NCI-H2196 treated with DMSO at 0.1 percent for 48 hours (cell line): ENCODE data around the gene TMEM150A.
"Not testable (repeated sequence)": the region's sequence is repeated elsewhere in the genome, so short reads cannot be mapped to it uniquely, and the experiment has no call there.

Experiments used
- DNase-seq: peaks from one replicate; lab custom pipeline; 2025; ENCODE audit not compliant: unreplicated experiment; lab: John Stamatoyannopoulos, UW

The TMEM150A gene

DNA sequence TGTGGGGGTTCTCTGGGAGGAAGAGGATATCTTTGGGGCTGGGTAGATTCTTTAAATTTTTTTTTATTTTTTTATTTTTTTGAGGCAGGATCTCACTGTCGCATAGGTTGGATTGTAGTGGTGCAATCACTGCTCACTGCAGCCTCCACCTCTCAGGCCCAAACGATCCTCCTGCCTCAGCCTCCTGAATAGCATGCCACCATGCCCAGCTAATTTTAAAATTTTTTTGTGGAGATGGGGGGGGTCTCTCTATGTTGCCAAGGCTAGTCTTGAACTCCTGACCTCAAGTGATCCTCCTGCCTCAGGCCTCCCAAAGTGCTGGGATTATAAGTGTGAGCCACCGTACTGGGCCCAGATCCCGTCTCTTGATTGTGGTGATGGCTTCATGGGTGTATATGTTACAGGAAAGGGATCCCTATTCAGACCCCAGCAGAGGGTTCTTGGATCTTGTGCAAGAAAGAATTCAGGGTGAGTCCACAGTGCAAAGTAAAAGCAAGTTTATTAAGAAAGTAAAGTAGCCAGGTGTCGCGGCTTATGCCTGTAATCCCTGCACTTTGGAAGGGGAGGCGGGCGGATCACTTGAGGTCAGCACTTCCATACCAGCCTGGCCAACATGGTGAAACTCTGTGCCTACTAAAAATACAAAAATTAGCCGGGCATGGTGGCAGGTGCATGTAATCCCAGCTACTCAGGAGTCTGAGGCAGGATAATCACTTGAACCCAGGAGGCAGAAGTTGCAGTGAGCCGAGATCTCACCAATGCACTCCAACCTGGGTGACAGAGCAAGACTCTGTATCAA, 11.4 kb upstream of the TMEM150A start:
- DNase-seq: no peak

DNA sequence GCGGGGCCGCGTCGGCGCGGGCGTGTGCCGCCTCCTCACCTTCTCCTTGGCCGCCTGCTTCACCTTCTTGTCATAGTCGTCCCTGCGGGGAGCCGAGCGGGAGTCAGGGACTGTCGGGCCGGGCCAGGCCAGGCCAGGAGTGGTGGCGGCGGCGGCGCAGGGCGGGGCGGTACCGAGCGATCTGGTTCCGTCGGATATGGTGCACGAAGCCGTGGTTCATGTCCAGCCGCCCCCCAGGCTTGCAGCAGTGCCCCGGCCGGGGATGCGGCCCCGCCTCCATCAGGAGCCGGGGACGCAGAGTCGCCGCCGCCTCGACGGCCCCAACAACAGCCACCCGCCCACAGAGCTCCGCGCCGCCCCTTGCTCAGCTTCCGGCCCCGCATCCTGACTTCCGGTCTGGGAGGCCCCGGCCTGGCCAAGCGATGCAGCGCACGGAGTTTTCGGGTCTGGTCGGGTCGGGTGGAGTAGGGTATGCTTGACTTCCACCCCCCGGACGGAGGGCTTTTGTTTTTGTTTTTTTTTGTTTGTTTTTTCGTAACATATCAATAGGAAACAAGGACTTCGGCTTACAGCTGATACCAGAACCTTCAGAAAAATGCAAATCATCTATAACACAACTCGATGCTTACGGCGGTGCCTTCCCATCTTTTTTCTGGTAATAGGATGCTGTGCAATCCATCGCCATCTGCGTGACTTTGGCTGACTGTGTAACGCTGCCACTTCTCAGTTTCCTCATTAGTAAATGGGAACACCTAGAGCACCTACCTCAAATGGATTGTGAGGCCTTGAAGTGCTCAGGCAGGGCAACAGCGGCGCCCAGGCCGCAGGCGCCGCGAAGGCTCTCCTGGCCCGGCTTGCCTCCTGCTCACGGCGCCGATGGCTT, 9.4 kb upstream of the TMEM150A start, which contains the start of gene C2orf68:
C2orf68 (minus strand) TSS at position 362 of the 883 bp plus-strand sequence; CDS start at position 280, 82 bp downstream.
- DNase-seq: peak; percentile 53

DNA sequence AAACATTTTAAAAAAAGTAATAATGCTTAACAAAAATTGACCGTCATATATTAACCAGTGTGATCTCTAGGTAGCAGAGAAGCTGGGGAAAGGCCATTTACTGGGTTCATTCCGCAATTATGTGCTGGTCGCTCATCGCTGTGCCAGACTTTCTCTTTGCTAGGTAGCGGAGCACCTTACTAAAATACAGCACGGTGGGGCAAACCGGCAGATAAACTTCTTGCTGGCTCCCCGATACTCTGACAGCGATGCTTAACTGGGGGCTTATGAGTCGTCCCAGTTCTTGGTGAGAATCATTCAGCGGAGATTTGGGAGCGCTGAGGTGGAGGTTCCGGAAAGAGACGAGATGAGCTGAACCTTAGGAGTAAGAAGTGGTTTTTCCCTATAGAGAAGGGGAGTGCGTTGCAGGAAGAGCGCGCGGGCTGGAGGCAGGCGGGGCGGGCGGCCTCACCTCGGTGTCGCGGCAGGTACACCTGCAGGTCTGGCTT, 8.8 kb upstream of the TMEM150A start:
- no peak for DNase-seq

DNA sequence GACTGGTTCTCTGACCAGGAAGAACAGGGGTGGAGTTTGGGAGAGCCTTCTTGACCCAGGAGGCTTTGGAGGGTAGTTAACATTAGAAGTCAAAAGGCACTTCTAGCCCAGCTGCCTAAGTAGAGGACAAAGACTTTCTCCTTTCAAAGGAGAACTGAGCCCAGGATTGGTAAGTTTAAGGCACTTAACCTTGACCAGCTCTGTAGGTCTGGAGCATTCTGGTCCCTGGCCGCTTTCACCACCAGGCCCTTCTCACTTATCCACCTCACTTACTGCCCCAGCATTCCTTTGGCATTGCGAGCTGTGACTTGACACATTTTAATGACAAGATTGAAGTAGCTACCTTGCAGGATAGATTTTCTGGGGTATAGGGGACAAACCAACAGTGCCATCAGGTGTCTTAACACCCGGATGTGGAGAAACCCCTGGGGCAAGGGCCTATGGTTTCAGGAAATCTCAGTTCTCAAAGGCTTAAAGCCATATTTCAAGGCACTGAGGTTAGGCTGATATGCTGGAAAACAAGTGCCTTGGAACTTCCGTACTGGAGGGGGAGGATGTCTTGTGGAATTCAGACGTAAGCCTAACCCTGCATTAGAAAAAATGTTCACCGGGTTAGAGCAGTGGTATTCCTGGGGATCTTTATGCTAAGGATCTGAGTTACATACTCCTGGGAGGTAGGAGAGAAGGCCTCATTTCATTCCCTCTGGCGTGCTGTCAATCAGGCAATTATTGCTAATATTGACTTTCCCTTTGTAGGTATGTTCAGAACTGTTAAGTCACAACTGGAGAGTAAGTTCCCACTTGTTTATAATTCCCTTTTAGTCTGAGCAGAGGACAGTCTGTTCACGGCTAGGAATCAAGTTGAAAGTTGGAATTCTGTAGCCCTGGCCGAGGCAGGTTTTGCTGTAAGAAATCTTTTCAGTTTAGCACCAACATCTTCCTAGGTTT, 5.0 kb upstream of the TMEM150A start:
- no peak for DNase-seq

DNA sequence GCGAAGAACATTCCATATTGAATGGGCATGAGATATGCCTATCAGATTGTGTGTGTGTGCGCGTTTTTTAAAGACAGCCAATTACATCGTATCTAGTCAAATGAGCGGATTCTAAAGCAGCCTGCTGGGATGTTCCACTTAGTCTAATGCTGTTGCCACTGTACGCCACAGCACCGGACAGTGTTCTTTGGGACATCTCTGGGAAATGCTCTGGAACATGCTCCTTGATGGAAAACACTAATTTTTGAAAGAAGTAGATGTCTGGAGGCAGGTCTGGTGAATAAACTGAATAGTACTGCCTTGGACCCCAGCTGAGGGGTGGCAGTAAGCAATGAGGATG, 3.6 kb upstream of the TMEM150A start:
- DNase-seq: no peak

DNA sequence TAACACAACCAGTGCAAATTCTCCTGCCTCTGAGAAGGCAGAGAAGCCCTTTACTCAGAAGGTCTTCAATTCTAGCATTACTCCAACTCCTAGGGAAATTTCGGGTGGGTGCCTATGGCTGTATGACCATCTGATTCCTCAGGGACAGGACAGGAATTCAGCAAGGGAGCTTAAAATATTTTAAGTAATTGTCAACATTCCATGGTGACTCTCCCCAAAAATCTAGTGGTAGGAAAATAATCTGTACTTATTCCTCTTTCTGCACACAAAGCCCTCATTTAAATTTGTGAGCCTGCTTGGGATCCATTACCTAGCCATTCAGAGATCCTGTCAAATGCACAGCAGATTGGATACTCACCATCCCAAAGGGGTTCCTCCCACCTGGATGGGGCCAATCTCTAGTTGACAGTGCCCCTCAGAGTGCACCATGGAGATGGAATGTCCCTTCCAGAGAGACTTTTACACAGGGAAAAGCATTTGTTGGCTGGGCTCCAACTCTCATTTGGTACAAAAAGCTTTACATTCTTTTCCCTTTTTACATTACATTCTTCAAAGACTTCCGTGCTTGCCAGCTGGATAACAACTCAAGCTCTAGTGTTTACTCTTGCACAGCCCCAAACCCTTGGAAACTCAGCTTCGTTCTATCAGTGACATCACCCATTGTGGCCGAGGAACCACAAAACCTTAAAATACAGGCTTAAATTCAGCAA, 3.1 kb upstream of the TMEM150A start:
- no peak for DNase-seq

DNA sequence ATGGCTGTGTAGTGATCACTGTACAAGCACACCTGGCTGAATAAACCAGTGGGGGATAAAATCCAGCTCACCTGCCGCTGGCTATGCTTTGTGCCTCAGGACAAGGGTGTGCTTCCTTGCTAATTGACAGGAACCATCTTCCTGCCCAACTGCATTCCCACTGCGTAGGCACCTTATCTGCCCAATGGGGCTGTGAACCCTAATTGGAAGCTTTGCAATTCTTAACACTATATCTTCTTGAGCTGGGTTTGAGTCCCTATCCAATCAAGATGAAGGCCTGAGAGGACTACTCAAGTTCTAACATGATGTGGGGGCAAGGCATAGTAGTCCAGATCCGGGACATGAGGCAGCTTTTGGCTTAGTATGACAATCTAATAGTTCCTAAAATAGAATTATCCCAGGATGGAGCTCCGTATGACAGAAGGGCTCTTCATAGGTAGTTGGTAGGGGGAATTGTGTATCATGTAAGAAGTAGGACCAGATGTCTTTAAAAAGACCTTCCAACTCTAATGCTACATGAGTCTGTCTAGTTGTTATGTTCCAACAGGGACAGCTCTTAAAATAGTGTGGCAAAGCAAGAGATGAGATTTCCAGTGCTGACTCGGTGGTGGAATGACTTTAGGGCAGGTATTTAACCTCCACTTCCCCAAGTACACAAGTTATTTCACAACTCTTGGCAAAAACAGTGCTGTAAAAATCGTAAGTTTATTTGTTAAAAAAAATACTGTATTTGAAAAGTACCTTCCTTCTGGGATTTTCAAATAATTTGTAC, 2.3 kb upstream of the TMEM150A start:
- no peak for DNase-seq

DNA sequence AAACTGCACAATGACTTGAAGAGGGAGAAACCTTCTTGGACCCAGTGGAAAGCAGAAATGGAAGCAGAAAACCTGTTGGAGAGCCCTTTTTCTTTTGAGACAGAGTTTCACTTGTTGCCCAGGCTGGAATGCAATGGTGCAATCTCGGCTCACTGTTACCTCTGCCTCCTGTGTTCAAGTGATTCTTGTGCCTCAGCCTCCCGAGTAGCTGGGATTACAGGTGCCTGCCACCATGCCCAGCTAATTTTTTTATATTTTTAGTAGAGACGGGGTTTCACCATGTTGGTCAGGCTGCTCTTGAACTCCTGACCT, 1.6 kb upstream of the TMEM150A start:
- DNase-seq: not testable (repeated sequence)

DNA sequence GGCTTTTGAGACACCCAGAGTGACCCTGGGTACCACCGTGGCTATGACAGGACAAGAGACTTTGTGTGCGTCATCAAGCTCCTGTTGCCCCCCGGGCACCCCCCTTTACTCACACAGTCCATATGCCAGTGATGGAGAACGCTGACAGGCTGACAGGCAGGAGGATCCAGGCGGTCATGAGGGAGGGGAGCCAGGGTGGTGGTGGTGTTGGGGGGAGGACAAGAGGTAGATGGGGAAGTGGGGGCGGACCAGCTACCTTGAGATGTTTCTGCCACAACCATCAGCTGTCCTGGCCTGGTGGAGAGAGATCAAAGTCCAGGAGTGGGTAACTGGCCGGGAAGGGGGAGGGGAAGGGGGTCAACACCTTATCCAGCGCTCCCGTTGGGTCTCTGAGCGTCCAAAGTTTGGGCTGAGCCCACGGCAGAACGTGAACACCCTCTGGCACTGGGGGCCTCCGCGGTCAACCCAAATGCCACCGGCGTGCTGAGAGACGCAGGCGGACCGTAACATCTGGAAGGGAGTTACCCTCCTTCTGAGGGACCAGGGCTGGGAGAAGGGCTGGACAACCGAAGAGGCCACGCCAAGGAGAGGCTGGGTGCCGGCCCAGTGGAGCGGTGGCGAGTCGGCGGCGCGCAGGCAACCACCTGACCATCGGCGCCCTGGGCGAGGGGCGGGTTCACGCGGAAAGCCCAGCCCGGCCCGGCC, 575 bp downstream of the TMEM150A start:
- no peak for DNase-seq

DNA sequence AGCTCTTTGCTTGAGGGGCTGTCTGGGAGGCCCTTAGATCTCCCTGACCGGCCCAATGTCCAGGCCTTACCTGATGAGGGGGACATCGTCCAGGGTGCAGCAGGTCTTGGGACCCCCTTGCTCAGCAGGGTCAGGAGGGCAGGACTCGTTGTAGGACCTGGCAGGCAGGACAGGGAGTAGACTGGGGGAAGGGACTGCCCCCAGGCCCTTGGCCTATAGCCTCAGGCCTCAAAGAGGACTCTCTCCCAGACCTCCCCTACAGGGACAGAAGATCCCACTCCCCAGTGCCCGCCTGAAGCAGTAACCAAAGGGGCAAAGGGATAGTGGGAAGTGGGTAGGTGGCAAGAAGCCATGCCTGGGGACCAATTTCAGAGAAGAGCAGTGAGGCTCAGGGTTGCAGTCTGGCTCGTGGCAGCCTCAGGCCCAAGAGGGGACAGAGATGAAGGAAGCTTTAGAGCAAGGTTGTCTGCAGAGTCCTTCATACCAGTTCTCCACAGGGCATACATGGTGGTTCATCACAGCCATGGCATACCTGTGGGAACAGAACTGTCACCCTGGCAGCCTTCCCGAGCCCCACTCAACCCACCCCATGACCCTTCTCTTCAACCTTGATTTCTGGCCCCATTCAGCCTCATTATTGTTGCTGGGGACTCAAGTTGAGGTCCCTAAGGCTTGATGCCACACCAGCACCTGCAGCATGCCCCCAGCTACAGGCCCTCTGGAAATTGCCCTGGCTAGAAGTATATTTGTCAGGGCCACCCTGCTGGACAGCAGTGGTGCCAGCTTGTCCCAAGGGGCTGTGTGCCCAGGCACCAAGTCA, 1.3 kb downstream of the TMEM150A start:
- DNase-seq: no peak

DNA sequence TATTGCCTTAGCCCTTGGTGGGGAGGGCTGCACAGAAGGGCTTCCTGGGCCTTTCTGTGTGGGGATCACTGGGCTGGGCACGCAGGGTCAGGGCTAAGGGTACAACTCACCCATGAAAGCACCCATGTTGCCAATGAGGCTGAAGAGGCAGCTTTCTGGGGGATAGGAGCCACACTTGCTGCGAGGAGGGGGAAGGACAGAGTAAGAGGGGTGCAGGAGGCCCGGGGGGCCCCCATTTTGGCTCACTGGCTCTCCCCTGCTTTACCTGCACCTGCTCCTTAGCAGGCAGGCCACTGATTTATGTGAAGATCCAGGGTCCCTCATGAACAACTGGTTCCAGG, 2.3 kb downstream of the TMEM150A start:
- no peak for DNase-seq

DNA sequence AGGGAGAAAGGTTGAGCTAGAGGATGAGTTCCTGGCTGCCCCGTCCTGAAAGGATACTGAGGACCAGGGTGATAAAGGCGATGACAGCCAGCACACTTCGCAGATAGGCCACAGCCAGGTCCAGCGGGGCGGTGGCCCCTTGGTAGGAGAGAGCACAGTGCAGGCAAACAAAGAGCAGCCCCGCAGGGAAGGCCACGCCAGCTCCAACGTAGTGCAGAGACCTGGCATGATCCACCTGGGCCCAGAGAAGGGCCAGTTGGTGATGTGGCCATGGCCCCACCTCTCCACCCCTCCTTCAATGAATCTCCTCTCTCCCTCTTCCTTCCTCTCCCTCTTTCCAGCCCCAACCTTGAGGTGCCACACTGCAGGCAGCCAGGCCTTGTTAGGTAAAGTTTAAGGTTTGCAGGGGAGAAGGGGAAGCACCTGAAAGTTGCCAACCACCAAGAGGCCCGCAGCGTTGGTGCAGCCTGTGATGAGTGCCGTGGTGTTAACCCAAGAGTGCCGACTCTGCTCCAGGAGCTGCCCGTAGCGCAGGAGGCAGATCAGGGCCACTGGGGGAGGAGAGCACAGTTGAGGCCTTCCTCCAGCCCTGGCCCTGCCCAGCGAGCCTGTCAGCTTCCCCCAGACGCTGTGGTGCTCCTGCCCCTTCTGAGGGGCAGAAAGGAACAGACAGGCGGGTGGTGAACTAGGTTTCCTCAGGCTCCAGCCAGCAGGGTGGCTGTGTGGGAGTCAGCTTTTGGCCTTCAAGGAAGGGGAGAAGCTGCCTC, 2.8 kb downstream of the TMEM150A start:
- DNase-seq: no peak

DNA sequence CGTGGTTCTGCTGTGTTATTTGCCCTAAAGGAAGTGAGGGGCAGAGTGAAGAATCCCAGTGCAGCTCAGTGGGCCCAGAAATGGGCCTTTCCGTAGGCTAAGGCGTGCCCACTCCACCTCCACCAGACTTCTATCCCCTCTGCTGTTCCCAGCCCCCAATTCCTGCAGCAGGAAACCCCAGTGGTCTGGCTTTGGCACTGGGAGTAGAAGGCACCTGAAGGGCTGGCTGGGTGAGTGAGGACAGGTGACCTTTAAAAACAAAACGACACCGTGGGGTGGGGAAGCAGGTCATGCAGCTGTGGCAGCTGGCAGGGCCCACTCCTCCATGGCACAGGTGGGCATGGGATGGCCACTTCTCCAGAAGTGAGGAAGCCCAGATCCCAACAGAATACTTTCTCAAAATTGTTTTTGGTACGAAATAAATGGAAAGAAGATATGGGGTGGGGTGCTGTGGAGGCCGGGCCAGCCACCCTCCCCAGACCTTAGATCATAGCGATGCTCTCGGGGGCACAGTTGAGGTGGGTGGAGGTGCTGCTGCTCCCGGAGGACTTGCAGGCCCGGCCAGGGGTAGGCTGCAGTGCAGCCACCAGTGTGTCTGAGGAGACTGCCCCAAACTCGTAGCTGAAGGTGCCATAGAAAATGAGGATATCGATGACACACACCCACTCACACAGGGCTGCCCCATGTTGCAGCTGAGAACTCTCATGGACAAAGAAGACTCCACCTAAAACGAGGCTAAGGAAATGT, 3.7 kb downstream of the TMEM150A start:
- no peak for DNase-seq

DNA sequence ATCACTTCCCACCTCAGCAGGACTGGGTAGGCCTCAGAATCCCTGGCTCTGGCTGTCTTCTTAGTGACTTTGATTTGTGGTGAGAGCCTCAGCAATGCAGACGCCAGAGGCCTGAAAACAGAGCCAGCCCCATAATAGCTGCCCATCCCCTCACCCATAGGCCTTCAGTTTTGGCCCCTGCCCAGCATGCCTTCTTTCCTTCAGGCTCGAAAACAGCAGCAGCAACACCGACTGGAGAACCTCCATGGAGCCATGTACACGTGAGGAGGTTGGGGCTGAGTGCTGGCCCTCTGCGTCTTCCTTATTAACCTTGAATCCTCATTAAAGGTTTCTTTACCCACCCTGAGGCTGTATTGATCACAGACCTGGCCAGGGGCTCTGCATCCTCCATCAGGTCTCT, 5.3 kb downstream of the TMEM150A start:
- no peak for DNase-seq

DNA sequence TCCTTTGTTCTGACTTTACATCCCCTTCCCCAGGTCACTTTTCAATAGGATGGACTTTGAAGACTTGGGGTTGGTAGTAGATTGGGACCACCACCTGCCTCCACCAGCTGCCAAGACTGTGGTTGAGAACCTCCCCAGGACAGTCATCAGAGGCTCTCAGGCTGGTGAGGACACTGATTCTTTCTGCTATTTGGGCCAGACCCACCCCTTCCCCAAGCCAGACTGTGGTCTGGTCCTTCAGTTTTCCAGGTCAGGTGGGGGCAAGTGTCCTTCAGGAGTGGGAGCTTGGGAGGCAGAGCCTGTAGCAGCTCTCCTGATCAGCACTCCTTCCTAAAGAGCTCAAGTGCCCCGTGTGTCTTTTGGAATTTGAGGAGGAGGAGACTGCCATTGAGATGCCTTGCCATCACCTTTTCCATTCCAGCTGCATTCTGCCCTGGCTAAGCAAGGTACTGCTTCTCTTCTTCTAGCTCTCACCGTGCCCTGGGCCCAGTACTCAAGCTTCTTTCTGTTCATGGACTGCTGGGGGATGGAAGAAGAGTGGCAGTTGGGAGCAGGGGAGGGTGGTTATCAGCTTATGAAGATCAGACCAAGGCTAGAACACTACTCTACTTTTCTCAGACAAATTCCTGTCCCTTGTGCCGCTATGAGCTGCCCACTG, 5.9 kb downstream of the TMEM150A start:
- no peak for DNase-seq

DNA sequence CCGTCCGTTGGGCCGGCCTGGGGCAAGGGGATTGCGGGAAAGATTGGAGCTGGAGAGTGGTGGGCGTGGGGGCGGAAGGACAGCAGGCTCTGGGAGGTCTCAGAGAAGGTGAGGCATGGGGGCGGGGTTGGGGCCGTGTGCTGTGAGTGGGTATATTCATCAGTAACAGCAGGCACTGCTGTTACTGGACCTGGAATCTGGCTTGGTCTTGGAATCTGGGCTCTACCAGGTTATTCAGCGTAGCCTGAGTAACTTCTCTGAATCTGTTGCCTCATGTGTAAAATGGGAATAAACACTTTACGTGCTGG, 6.5 kb downstream of the TMEM150A start:
- no peak for DNase-seq
